K562 (cell line): Measurements from ENCODE around the gene HDHD5.

Experiments used
- GATA2 ChIP-seq: sonication (generic); formaldehyde crosslinking; IDR thresholded peaks from 2 replicates; pipeline ENCODE4 v1.4.0; 2020; ENCODE audit warnings: mild to moderate bottlenecking, missing genetic modification reagents
- HMG20B ChIP-seq: fragments of 250-450 bp; sonication (Bioruptor Pico); IDR thresholded peaks from 2 replicates; pipeline ENCODE4 v1.5.0; 2021; ENCODE audit warnings: mild to moderate bottlenecking
- JUND ChIP-seq, 2 experiments: IDR thresholded peaks; 2 replicates in 1 of 2; 3 replicates in 1 of 2; pipeline ENCODE4 v1.6.1; 2011; ENCODE audit warnings: borderline replicate concordance in 2 of 2, low read depth in 2 of 2, low read length in 2 of 2, improper control_type of control experiment in 1 of 2, missing biosample characterization in 1 of 2, missing genetic modification characterization in 1 of 2, missing genetic modification reagents in 1 of 2
- OTX1 ChIP-seq: fragments of 450-650 bp; formaldehyde crosslinking; IDR thresholded peaks from 2 replicates; pipeline ENCODE4 v1.4.0; 2022; ENCODE audit warnings: mild to moderate bottlenecking
- POLR2A ChIP-seq: fragments of 450-650 bp; conservative IDR thresholded peaks from 2 replicates; pipeline ENCODE4 v1.6.1; 2016
- SIN3A ChIP-seq, 2 experiments: fragments of 150-350 bp in 1 of 2; IDR thresholded peaks; 2 replicates each; pipeline ENCODE4 v1.6.1; 2011 to 2016; ENCODE audit warnings: borderline replicate concordance in 2 of 2, low read depth in 2 of 2, low read length in 2 of 2, mild to moderate bottlenecking in 2 of 2, moderate library complexity in 2 of 2; ENCODE audit not compliant: control insufficient read depth in 1 of 2
- SIN3B ChIP-seq: fragments of 450-650 bp; IDR thresholded peaks from 2 replicates; pipeline ENCODE4 v1.6.1; 2017; ENCODE audit warnings: low read depth, mild to moderate bottlenecking, moderate library complexity
- ZBTB7A ChIP-seq: IDR thresholded peaks from 2 replicates; pipeline ENCODE4 v1.6.1; 2011; ENCODE audit warnings: low read depth, mild to moderate bottlenecking, low read length, moderate library complexity, borderline replicate concordance; ENCODE audit not compliant: control insufficient read depth
- ZNF124 ChIP-seq: sonication (generic); formaldehyde crosslinking; IDR thresholded peaks from 2 replicates; pipeline ENCODE4 v1.8.1; 2022; ENCODE audit warnings: missing genetic modification reagents
- ZNF561 ChIP-seq: fragments of 450-650 bp; formaldehyde crosslinking; conservative IDR thresholded peaks from 2 replicates; pipeline ENCODE4 v1.4.0; 2020; ENCODE audit warnings: mild to moderate bottlenecking, moderate library complexity

DNA sequence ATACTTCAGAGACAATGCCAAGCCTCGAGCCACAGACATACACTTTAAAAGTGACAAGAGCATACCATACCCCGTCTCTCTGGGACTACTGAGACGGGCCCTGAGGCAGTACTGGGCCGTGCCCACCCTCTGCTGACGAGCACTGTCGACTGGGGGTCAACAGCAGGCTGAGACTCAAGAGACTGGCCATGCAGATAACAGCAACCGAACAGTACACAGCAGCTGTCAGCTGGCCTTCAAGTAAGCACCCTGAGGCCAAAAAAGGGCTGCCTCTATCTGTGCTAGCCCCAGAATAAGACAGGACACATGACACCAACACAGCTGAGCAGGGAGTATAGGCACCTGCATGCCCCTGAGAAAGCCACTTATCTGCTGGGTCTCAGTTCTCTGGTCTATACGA lies 19.1 kb downstream of the HDHD5 start:
- TF ChIP-seq POLR2A = no peak
- no peak for TF ChIP-seq SIN3B
- no peak for TF ChIP-seq HMG20B
- TF ChIP-seq OTX1 = no peak
- no peak for TF ChIP-seq ZBTB7A
- no peak for TF ChIP-seq ZNF561 (CRISPR knock-in tag)
- TF ChIP-seq SIN3A (IDR thresholded peaks at IDR 0.05; ENCODE audit: borderline replicate concordance in 2 of 2, control insufficient read depth in 1 of 2, low read depth in 2 of 2, low read length in 2 of 2) = no peak
- no peak for TF ChIP-seq ZNF124 (CRISPR knock-in tag)
- TF ChIP-seq GATA2 (CRISPR knock-in tag) = no peak
- no peak for TF ChIP-seq JUND (IDR thresholded peaks at IDR 0.05; ENCODE audit: borderline replicate concordance, low read depth, low read length)
- TF ChIP-seq JUND (tag; IDR thresholded peaks at IDR 0.05; ENCODE audit: borderline replicate concordance, low read depth, low read length) = no peak
